DMS153 treated with DMSO at 0.1 percent for 48 hours (cell line): ENCODE results near the gene RPS27L.

Experiments used
- DNase-seq: peaks from one replicate; lab custom pipeline; 2025; ENCODE audit not compliant: unreplicated experiment; lab: John Stamatoyannopoulos, UW

Gene RPS27L

GRCh38 chr15:63188247-63188925, 31.1 kb upstream of the RPS27L start:
- no peak for DNase-seq

- DNase-seq: no peak
Measured at GRCh38 chr15:63187589-63188226, 30.4 kb upstream of the RPS27L start.

- no peak for DNase-seq
Measured at GRCh38 chr15:63186065-63186464, 28.8 kb upstream of the RPS27L start.

- DNase-seq: no peak
Measured at GRCh38 chr15:63185206-63185605, 27.9 kb upstream of the RPS27L start.

GRCh38 chr15:63181648-63182047, 24.4 kb upstream of the RPS27L start:
- DNase-seq: no peak

- no peak for DNase-seq
Measured at GRCh38 chr15:63180746-63181145, 23.5 kb upstream of the RPS27L start.

- no peak for DNase-seq
Measured at GRCh38 chr15:63178034-63178433, 20.8 kb upstream of the RPS27L start.

- no peak for DNase-seq
Measured at GRCh38 chr15:63176302-63176701, 19.0 kb upstream of the RPS27L start.

- no peak for DNase-seq
Measured at GRCh38 chr15:63172851-63173451, 15.7 kb upstream of the RPS27L start.

GRCh38 chr15:63172376-63172775, 15.1 kb upstream of the RPS27L start:
- no peak for DNase-seq

- DNase-seq: no peak
Measured at GRCh38 chr15:63169788-63170187, 12.5 kb upstream of the RPS27L start.

- DNase-seq: no peak
Measured at GRCh38 chr15:63166219-63166618, 8.9 kb upstream of the RPS27L start.

GRCh38 chr15:63165166-63165859, 8.0 kb upstream of the RPS27L start:
- DNase-seq: no peak

- no peak for DNase-seq
Measured at GRCh38 chr15:63163217-63163616, 5.9 kb upstream of the RPS27L start.

GRCh38 chr15:63160638-63161037, 3.4 kb upstream of the RPS27L start:
- no peak for DNase-seq

- DNase-seq: no peak
Measured at GRCh38 chr15:63157891-63158431, 684 bp upstream of the RPS27L start.

- no peak for DNase-seq
Measured at GRCh38 chr15:63156755-63157117, 541 bp downstream of the RPS27L start.

- no peak for DNase-seq
Measured at GRCh38 chr15:63156086-63156710, 1.1 kb downstream of the RPS27L start.

GRCh38 chr15:63155486-63155885, 1.8 kb downstream of the RPS27L start:
- no peak for DNase-seq

GRCh38 chr15:63151665-63152064, 5.6 kb downstream of the RPS27L start:
- no peak for DNase-seq

GRCh38 chr15:63146684-63147083, 10.6 kb downstream of the RPS27L start:
- DNase-seq: no peak
